RWPE2 (cell line): Measurements from ENCODE around the gene CORO1C.

Source experiments
- ATAC-seq: fragments of 200-7000 bp; cut with Tn5 transposase; 3 replicates; pipeline ENCODE4 v1.9.1; 2021; ENCODE audit warnings: low read depth
- DNase-seq: peaks from one replicate; pipeline ENCODE4 v3.0.0-alpha.2; 2020; ENCODE audit warnings: low spot score
- H3K27ac ChIP-seq: fragments of 450-650 bp; 2 replicates; pipeline ENCODE4 v1.5.1; 2017; ENCODE audit warnings: mild to moderate bottlenecking; ENCODE audit not compliant: poor library complexity, severe bottlenecking
- H3K27me3 ChIP-seq: fragments of 250-450 bp; sonication (Bioruptor Pico); 2 replicates; pipeline ENCODE4 v1.5.1; 2021; ENCODE audit warnings: mild to moderate bottlenecking, moderate library complexity; ENCODE audit not compliant: insufficient read depth, poor library complexity, severe bottlenecking
- H3K36me3 ChIP-seq: fragments of 250-450 bp; sonication (Bioruptor Pico); 2 replicates; pipeline ENCODE4 v1.5.1; 2020; ENCODE audit warnings: low read depth, mild to moderate bottlenecking, moderate library complexity
- H3K4me1 ChIP-seq: fragments of 250-450 bp; sonication (Bioruptor Pico); 2 replicates; pipeline ENCODE4 v1.5.1; 2021; ENCODE audit warnings: mild to moderate bottlenecking, moderate library complexity; ENCODE audit not compliant: insufficient read depth, poor library complexity, severe bottlenecking
- H3K4me3 ChIP-seq: fragments of 250-450 bp; sonication (Bioruptor Pico); 2 replicates; pipeline ENCODE4 v1.5.1; 2021; ENCODE audit warnings: mild to moderate bottlenecking, moderate library complexity; ENCODE audit not compliant: severe bottlenecking
- H3K9me3 ChIP-seq: fragments of 250-450 bp; sonication (Bioruptor Pico); 2 replicates; pipeline ENCODE4 v1.5.1; 2021; ENCODE audit warnings: mild to moderate bottlenecking, moderate library complexity; ENCODE audit not compliant: severe bottlenecking
- CTCF ChIP-seq: fragments of 450-650 bp; IDR thresholded peaks from one replicate; pipeline ENCODE4 v1.5.1; 2017; ENCODE audit warnings: mild to moderate bottlenecking, moderate library complexity; ENCODE audit not compliant: poor library complexity, severe bottlenecking

CORO1C gene

GRCh38 chr12:108764540-108765288 is 33.4 kb upstream of the CORO1C start:
- no peak for DNase-seq
- H3K27ac ChIP-seq, result no peak overlapping the region
- H3K27me3 ChIP-seq, result no peaks in the 10 kb centered on the region
- no peak overlapping the region for H3K4me3 ChIP-seq
- ATAC-seq, result no peak
- H3K9me3 ChIP-seq, result no peaks in the 10 kb centered on the region
- no peak for TF ChIP-seq CTCF
- H3K36me3 ChIP-seq, result no peaks in the 10 kb centered on the region
- no peaks in the 10 kb centered on the region for H3K4me1 ChIP-seq

DNA sequence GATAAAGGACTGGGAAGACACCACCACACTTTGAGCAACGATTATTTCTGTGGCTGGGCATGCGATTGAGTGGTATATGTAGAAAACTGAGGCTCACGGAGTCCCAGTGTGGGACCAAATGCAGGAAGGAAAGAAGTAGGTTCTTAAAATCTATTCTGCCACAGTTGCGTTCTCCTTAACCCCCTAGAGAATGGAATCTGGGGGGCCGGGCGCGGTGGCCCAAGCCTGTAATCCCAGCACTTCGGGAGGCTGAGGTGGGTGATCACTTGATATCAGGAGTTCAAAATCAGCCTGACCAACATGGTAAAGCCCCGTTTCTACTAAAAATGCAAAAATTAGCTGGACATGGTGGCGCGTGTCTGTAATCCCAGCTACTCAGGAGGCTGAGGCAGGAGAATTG is 29.9 kb upstream of the CORO1C start:
- no peaks in the 10 kb centered on the region for H3K27me3 ChIP-seq
- no peaks in the 10 kb centered on the region for H3K9me3 ChIP-seq
- no peaks in the 10 kb centered on the region for H3K36me3 ChIP-seq
- no peak for TF ChIP-seq CTCF
- H3K4me3 ChIP-seq, result no peak overlapping the region
- ATAC-seq, result no peak
- H3K27ac ChIP-seq, result no peak overlapping the region
- H3K4me1 ChIP-seq, result no peaks in the 10 kb centered on the region
- no peak for DNase-seq

- Histone ChIP-seq H3K9me3 (no peaks in the 10 kb centered on the region), H3K27me3 (no peaks in the 10 kb centered on the region), H3K4me3 (no peak overlapping the region), H3K36me3 (no peaks in the 10 kb centered on the region), H3K4me1 (no peaks in the 10 kb centered on the region), H3K27ac (no peak overlapping the region)
- DNase-seq (no peak), ATAC-seq (no peak)
- no peak for TF ChIP-seq CTCF
These were observed 28.6 kb upstream of the CORO1C start for GRCh38 chr12:108759924-108760323.

DNA sequence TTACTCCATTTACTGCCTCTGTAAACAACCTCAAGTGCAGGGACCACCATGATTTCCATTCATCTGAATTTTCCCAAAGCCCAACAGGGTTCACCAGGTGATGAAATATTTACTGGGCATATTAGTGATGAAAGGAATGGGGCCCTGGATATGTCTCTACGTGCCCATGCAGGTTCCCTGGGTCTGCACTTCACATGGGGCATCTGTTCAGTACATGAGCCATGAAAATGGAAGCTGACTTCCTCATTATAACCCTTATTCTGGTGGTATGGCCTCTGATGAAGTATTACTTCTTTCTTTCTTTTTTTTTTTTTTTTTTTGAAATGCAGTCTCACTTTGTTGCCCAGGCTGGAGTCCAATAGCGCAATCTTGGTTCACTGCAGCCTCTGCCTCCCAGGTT is 26.5 kb upstream of the CORO1C start:
- no peaks in the 10 kb centered on the region for H3K27me3 ChIP-seq
- no peak for TF ChIP-seq CTCF
- no peak for DNase-seq
- no peak overlapping the region for H3K4me3 ChIP-seq
- H3K27ac ChIP-seq, result no peak overlapping the region
- no peaks in the 10 kb centered on the region for H3K9me3 ChIP-seq
- peak; percentile 60 for ATAC-seq
- H3K4me1 ChIP-seq, result no peaks in the 10 kb centered on the region
- no peaks in the 10 kb centered on the region for H3K36me3 ChIP-seq

DNA sequence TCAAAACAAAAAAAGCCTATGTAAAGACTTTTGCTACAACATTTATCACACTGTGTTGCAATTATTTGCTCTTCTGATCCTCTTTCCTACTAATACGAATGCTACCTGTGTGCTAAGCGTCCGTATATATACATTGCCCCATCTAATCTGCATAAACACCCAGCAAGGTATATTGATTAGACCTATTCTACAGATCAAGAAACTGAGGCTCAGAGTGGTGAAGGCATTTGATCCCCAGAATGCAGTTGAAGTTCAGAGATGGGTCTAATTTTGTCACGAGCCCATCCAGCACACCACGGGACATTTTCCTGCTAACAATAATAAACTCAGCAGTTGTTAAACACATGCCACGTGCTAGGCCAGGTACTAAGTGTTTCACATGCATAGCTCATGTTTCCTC is 25.1 kb upstream of the CORO1C start:
- DNase-seq (no peak), ATAC-seq (no peak)
- Histone ChIP-seq H3K36me3 (no peaks in the 10 kb centered on the region), H3K27me3 (no peaks in the 10 kb centered on the region), H3K9me3 (no peaks in the 10 kb centered on the region), H3K27ac (no peak overlapping the region), H3K4me3 (no peak overlapping the region), H3K4me1 (no peaks in the 10 kb centered on the region)
- no peak for TF ChIP-seq CTCF
